Keratinocyte (primary cell): ENCODE measurements around the gene SLC7A11. TPM values are rescaled to one million over a fixed set of nuclear protein-coding genes. Genes with fewer than 3 reads are reported as not detected.

ENCODE experiments used
- DNase-seq: peaks from one replicate; pipeline ENCODE4 v3.0.0-alpha.2; 2011; ENCODE audit warnings: low read depth, missing footprints, low spot score
- FAIRE-seq: peaks from 2 replicates; lab custom pipeline; 2011; peaks lifted over from hg19 to GRCh38; lab: Jason Lieb, UNC
- H2AFZ ChIP-seq: 2 replicates; pipeline ENCODE4 v1.6.0; 2012; ENCODE audit warnings: low read length, control low read depth, inconsistent platforms; ENCODE audit not compliant: control insufficient read depth
- H3K27ac ChIP-seq: 2 replicates; pipeline ENCODE4 v1.5.1; 2011; ENCODE audit warnings: low read length; ENCODE audit not compliant: control insufficient read depth, insufficient read depth
- H3K27me3 ChIP-seq: 3 replicates; pipeline ENCODE4 v1.6.0; 2011; ENCODE audit warnings: low read length; ENCODE audit not compliant: control insufficient read depth, insufficient read depth; ENCODE audit errors: extremely low read depth
- H3K36me3 ChIP-seq, 2 experiments: 2 replicates in 1 of 2; 3 replicates in 1 of 2; pipeline ENCODE4 v1.5.1; 2011; ENCODE audit warnings: low read length in 2 of 2, mild to moderate bottlenecking in 1 of 2; ENCODE audit not compliant: control insufficient read depth in 2 of 2, insufficient read depth in 2 of 2; ENCODE audit errors: extremely low read depth in 1 of 2
- H3K4me1 ChIP-seq: 3 replicates; pipeline ENCODE4 v1.5.1; 2011; ENCODE audit warnings: low read length; ENCODE audit not compliant: control insufficient read depth, insufficient read depth; ENCODE audit errors: extremely low read depth
- H3K4me2 ChIP-seq: 3 replicates; pipeline ENCODE4 v1.6.0; 2011; ENCODE audit warnings: low read depth, low read length; ENCODE audit not compliant: control insufficient read depth, insufficient read depth; ENCODE audit errors: extremely low read depth
- H3K4me3 ChIP-seq, 3 experiments: fragments of 200-600 bp in 1 of 3; sonication (generic) in 1 of 3; 2 replicates in 2 of 3; 3 replicates in 1 of 3; pipeline ENCODE4 v1.5.1; 2011 to 2016; ENCODE audit warnings: low read length in 3 of 3, mild to moderate bottlenecking in 3 of 3, control low read depth in 2 of 3, inconsistent platforms in 1 of 3, low read depth in 1 of 3, mixed read lengths in 1 of 3, mixed run types in 1 of 3, moderate library complexity in 1 of 3; ENCODE audit not compliant: control insufficient read depth in 2 of 3, insufficient read depth in 2 of 3; ENCODE audit errors: extremely low read depth in 1 of 3
- H3K79me2 ChIP-seq: 2 replicates; pipeline ENCODE4 v1.6.0; 2012; ENCODE audit warnings: low read length; ENCODE audit not compliant: control insufficient read depth, insufficient read depth
- H3K9ac ChIP-seq: 3 replicates; pipeline ENCODE4 v1.6.0; 2011; ENCODE audit warnings: low read length; ENCODE audit not compliant: control insufficient read depth, insufficient read depth; ENCODE audit errors: extremely low read depth
- H3K9me1 ChIP-seq: 3 replicates; pipeline ENCODE4 v1.6.0; 2011; ENCODE audit warnings: low read length; ENCODE audit not compliant: control insufficient read depth, insufficient read depth; ENCODE audit errors: extremely low read depth
- H3K9me3 ChIP-seq: 2 replicates; pipeline ENCODE4 v1.5.1; 2012; ENCODE audit warnings: low read depth, low read length; ENCODE audit not compliant: control insufficient read depth
- H4K20me1 ChIP-seq: 3 replicates; pipeline ENCODE4 v1.6.0; 2011; ENCODE audit warnings: low read length; ENCODE audit not compliant: control insufficient read depth, insufficient read depth; ENCODE audit errors: extremely low read depth
- EZH2 ChIP-seq: IDR thresholded peaks from one replicate; pipeline ENCODE4 v1.6.1; 2012; ENCODE audit warnings: inconsistent platforms, mild to moderate bottlenecking, low read length, moderate library complexity
- dilution Hi-C: fragments of 300-500 bp; cut with MboI; formaldehyde crosslinking; loops from one replicate; pipeline ENCODE4 v1.7.0; 2020; ENCODE audit warnings: low sequenced_read_pairs; ENCODE audit not compliant: extremely low pct_ligation_motif_present
- polyA plus RNA-seq, 5 experiments: library from polyadenylated mRNA; depleted of rRNA in 3 of 5; stranded (reverse) in 3 of 5; stranded (forward) in 1 of 5; unstranded in 1 of 5; fragments of >200 nt; gene quantifications; 1 replicate in 1 of 5; 2 replicates in 3 of 5; 3 replicates in 1 of 5; pipeline versions ENCODE4 v1.2.1 to v1.2.3, GENCODE V29; 2011 to 2012; ENCODE audit warnings: missing spikeins in 2 of 5, low read depth in 1 of 5, low replicate concordance in 1 of 5
- TF ChIP-seq, protein P1 (sequence below), 3 experiments: IDR thresholded peaks in 1 of 3; conservative IDR thresholded peaks in 1 of 3; optimal IDR thresholded peaks in 1 of 3; 2 replicates in 2 of 3; 3 replicates in 1 of 3; pipeline versions ENCODE3 to v1.5.1; 2011; ENCODE audit warnings: low read length in 3 of 3, mild to moderate bottlenecking in 3 of 3, moderate library complexity in 2 of 3, control low read depth in 1 of 3, inconsistent platforms in 1 of 3; ENCODE audit not compliant: insufficient read depth in 2 of 3; ENCODE audit errors: extremely low read depth in 1 of 3

SLC7A11 gene
- polyA plus RNA-seq, 1 donor (not counting 4 experiments of a cell fraction or from before 2014, with no cell fraction given) = 8.4 TPM

GRCh38 chr4:138224614-138225013 lies 17.5 kb downstream of the SLC7A11 start:
- Histone ChIP-seq H3K36me3 (peaks cover 0 to 15% of the 10 kb centered on the region in 2 experiments), H3K9ac (no peak overlapping the region), H3K27me3 (no peaks in the 10 kb centered on the region), H3K9me3 (no peaks in the 10 kb centered on the region), H3K4me2 (no peak overlapping the region), H2AFZ (no peak overlapping the region), H3K9me1 (no peaks in the 10 kb centered on the region), H3K79me2 (no peaks in the 10 kb centered on the region), H4K20me1 (no peaks in the 10 kb centered on the region), H3K4me1 (peaks cover 9% of the 10 kb centered on the region), H3K27ac (no peak overlapping the region), H3K4me3 (no peak overlapping the region)
- no peak for DNase-seq
- FAIRE-seq = no peak
- no peak for TF ChIP-seq EZH2
- TF ChIP-seq, protein P1, sequence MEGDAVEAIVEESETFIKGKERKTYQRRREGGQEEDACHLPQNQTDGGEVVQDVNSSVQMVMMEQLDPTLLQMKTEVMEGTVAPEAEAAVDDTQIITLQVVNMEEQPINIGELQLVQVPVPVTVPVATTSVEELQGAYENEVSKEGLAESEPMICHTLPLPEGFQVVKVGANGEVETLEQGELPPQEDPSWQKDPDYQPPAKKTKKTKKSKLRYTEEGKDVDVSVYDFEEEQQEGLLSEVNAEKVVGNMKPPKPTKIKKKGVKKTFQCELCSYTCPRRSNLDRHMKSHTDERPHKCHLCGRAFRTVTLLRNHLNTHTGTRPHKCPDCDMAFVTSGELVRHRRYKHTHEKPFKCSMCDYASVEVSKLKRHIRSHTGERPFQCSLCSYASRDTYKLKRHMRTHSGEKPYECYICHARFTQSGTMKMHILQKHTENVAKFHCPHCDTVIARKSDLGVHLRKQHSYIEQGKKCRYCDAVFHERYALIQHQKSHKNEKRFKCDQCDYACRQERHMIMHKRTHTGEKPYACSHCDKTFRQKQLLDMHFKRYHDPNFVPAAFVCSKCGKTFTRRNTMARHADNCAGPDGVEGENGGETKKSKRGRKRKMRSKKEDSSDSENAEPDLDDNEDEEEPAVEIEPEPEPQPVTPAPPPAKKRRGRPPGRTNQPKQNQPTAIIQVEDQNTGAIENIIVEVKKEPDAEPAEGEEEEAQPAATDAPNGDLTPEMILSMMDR (optimal IDR thresholded peaks at IDR 0.05 in 1 of 3, IDR thresholded peaks at IDR 0.05 in 1 of 3, conservative IDR thresholded peaks at IDR 0.05 in 1 of 3; ENCODE audit: extremely low read depth in 1 of 3, insufficient read depth in 2 of 3, low read length in 3 of 3) = no peak
- dilution Hi-C loops = no loop called here

GRCh38 chr4:138223231-138223910 lies 18.8 kb downstream of the SLC7A11 start:
- Histone ChIP-seq H3K9me1 (no peaks in the 10 kb centered on the region), H4K20me1 (no peaks in the 10 kb centered on the region), H3K4me1 (peaks cover 9% of the 10 kb centered on the region), H3K27ac (no peak overlapping the region), H3K9ac (no peak overlapping the region), H2AFZ (no peak overlapping the region), H3K36me3 (peaks cover 0 to 20% of the 10 kb centered on the region in 2 experiments), H3K79me2 (no peaks in the 10 kb centered on the region), H3K4me2 (no peak overlapping the region), H3K9me3 (no peaks in the 10 kb centered on the region), H3K27me3 (no peaks in the 10 kb centered on the region), H3K4me3 (no peak overlapping the region)
- TF ChIP-seq, protein P1 (optimal IDR thresholded peaks at IDR 0.05 in 1 of 3, IDR thresholded peaks at IDR 0.05 in 1 of 3, conservative IDR thresholded peaks at IDR 0.05 in 1 of 3; ENCODE audit: extremely low read depth in 1 of 3, insufficient read depth in 2 of 3, low read length in 3 of 3) = no peak
- no peak for TF ChIP-seq EZH2
- dilution Hi-C loops = no loop called here
- DNase-seq (no peak), FAIRE-seq (no peak)
